HG03175 (cell line): ENCODE measurements around the gene INSC.

Experiments
- ATAC-seq: cut with Tn5 transposase; IDR thresholded peaks from one replicate; pipeline ENCODE4 v1.9.1; 2021; ENCODE audit warnings: mild to moderate bottlenecking, moderate library complexity; ENCODE audit not compliant: unreplicated experiment

The INSC gene

DNA sequence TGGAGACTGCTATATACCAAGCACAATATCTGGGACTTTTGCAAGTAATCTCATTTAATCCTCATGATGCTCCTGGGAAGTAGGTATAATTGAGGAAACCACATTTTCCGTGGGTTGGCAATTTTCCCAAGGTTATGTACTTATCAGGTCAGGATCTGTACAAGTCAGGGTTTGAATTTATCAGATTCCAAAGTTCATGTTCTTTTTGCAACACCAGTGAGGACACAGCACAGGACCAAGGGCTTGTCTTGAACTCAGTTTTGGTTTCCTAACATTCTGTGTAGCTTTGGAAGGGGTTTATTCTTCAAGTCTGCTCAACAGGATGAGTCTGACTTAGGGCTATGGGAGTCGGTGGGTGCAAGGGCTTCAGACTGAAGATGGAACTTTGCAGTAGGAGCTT lies 30.4 kb downstream of the INSC start:
- ATAC-seq, result no peak

DNA sequence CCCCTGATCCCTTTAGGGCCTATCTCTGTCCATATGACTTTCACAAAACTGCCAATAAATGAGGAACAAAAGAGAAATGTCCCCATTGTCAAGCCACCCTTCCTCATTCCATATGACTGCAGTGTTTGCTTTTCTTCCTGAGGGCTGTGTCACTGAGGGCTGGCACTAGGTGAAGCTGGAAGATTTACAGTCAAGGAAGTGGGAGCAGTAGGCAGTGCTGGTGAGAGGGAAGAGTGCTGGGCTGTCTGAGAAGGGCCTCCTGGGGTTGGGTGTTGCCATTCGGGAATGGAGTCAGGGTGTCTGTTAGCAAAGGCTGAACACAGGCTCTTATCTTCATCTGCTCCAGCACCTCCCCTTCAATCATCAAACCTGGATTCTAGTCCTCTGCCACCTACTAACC lies 30.9 kb downstream of the INSC start:
- ATAC-seq, result no peak

DNA sequence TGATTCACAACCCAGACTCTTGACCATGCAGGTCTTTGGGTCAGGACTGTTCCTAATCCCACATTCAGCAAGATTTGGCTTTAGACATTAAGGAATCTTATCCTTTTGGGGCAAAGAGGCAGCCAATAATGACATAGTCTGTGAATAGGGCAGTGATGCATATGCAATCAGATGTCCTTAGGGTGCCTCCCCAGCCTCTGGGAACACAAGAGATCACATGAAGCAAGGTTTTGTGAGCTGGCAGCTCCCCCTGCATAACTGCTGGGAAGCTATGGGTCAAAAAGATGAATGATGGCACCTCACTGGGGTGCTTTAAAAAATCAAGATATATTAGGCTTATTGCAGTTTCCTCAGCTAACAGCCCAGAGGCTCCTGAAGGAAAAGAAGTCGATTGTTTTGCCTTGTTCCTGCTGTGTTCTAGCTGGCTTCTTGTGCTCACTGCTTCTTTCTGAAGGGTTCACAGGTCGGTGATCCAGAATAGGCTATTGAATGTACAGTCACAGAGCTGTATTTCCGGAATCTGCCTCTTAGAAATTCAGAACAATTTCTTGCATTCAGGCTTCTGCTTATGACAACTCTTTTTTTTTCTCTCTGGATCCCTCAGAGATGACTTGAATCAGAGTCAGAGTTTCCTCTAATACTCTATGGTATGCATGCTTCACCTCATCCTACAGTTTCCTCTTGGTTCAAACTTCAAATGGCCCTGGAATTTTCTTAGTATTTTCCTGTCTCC lies 31.7 kb downstream of the INSC start:
- no peak for ATAC-seq

DNA sequence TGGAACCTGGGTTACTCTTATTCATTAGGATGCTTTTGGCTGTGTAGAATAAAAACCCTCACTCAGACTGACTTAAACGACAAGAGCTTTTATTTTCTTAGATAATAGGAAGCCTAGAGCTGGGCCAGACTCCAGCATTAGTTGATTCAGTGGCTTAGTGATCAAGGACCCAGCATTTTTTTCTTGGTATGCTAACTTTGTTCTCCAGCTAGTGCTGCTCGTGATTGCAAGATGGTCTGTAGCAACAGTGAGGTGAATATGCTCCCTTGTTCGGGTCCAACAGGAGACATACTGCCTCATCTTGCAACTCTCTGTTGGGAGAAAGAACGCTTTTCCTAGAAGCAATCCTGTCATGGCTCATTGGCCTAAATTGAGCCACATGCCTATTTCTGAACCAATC lies 33.4 kb downstream of the INSC start:
- ATAC-seq, result no peak

DNA sequence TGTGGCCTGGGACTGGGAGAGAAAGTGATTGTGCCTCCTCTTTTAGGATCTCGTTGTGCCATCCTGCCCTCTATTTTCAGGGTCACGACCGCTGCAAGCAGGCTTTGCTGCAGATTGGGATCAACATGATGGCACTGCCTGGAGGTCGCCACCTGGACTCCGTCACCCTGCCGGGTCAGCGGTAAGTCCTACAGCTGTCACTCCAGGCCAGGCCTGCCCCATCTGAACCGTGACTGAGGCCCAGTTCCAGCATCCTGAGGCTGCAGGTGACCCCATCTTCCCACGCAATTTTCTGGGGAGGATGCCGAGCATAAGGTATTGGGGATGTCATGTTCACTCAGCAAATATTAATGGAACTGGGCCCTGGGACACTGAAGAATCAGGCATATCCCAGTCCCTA lies 34.3 kb downstream of the INSC start:
- ATAC-seq, result no peak

DNA sequence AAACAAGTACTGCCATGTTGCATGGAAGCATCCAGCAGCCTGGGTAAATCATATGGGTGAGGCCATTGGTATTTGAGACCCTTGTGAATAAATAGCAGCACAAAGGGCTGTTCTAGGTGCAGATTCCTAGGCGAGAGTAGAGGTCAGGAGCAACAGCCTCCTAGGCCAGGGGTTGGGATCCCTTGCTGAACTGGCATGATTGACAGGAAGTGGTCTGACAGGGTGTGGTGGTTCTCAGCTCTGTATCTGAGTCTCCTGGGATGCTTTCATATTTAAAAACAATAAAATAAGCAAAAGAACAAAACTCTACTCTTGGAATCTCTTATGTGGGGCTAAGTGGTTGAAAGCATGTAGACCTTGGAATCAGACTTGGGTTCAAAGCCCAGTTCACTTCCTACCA lies 35.8 kb downstream of the INSC start:
- ATAC-seq, result no peak

DNA sequence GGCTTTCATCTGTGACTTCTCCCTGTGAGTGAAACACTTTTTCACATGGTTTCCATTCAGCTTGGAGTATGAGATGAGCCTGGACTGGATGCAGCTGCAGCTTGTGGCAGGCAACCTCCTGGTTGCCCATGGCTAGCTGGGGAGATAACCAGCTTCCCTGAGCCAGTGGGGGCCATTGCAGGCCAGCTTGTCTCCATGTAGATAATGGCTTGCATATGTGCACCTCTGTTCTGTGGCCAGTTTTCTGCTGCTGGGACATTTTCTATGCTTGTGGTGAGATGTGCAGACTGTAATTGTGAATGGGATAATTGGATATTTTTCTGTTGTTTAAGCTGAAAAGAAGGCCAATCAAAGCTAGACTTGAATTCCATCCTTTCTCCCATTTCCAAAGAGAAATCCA lies 38.5 kb downstream of the INSC start:
- ATAC-seq, result no peak

DNA sequence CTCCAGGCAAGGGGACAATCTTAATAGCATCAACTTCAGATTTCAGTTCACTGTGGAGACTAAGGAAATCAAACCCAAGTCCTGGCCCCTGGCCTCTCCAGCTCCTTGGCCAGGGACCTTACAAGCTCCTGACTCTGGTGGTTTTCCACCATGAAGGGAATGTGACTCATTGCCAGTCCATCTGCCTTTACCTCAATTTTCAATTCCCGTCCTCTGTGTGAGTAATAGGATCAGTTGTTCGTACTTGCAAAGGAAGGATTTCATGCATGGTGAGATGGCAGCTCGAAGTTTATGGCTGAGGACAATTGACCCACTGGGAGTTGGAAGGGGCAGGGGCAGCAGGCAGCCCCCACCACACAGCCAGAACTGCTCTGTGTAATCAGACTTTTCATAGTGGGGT lies 42.5 kb downstream of the INSC start:
- no peak for ATAC-seq

DNA sequence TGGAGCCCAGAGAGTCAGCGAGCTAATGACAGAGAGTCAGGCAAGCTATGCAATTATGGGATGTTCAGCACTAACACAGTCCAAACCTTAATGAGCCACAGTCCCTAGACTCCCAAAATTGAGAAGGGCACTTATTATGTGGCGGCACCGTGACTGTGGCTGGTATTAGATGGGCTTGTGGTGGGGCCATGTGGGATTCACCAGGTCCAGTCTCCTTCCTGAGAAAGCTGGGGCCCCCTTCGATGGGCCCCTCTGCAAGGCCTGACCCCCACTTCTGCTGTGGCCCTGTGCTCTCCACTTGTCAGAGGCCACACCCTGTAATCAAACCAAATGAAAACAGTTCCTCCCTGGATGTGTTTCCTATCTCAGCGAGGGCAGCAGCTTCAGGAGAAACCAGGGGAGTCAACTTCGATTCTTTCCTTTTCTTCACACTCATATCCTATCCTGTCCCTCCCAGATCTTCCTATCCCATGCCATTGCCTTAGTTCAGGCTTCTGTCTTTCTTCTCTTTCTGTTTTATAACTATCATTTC lies 42.9 kb downstream of the INSC start:
- no peak for ATAC-seq

DNA sequence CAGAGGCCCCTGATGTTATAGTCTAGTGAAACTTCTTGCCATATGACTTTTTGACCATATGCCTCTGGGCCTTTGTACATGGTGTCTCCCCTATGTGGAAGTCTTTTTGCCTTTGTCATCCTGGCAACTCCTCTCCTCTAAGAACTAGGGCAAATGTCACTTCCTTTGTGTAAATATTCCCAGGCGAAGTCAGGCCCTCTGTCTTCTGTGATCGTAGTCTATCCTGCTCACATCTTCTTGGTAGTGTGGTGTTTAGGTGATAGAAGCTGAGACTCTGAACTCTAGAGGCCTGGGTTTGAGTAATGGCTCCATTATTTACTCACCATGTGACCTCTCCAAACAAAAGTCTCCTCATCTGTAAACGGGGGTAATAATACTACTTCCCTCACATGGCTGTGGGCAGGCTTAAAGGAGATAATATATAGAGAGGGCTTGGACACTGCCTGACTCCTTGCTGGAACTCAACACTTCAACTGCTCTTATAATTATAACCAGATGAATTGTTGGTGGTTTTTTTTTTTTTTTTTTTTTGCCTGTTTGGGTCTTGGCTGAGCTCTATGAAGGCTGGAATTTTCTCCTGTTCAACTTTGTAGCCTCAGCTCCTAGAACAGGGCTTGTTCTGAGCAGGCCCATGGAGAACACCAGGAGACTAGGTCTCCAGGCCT lies 43.8 kb downstream of the INSC start:
- ATAC-seq, result no peak

DNA sequence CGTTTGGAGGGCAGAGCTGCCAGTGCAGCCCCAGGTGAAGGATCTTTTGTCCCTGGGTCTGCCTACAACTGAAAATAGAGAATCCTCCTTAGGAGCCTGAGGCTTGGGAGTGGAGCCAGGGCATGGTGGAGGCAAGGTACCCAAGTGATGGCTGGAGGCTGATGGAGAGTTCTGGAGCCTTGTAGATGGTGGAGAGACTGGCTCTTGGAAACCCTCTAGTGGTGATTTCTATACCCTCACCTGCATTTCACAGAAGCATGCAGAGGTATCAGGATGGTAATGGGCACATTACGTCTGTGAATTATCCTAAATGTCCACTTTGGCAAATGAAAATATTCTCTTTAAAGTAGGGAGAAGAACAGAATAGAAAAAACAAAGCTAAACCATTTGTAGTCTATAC lies 44.4 kb downstream of the INSC start:
- peak; percentile 71 for ATAC-seq

DNA sequence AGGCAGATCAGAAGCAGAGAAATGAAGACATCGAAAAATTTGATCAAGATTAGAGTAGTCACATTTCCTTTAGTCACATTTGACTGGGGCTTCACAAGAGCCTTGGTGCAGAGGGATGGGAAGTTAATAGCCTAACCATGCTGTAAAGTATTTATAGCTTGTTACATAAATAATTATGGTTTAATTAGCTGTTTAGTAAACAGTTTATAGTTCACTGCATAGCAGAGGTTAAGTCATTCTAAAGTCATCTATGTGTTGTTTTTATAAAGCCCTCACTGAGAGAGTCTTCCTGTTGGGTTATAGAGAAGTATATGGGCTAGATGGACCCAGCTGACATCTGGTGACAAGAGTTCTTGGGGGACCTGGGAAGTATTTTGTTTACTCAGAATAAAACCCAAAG lies 47.1 kb downstream of the INSC start:
- no peak for ATAC-seq

DNA sequence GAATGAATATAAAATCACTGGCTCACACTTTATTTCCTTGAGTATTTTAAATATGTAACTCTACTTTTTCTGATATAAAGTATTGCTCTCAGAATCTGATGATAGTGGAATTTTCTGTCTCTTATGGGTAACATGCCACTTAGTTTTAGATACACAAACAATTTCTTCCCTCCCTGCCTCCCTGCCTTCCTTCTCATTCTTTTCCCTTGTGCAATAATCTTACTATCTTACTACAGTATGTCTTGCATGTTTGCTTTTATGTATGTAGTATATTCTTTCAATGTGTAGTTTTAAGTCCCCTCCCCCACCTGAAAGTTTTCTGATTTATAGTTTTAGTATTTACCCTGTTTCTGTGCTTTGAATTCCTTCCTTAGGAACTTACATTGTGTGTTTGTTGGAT lies 48.4 kb downstream of the INSC start:
- ATAC-seq, result no peak

DNA sequence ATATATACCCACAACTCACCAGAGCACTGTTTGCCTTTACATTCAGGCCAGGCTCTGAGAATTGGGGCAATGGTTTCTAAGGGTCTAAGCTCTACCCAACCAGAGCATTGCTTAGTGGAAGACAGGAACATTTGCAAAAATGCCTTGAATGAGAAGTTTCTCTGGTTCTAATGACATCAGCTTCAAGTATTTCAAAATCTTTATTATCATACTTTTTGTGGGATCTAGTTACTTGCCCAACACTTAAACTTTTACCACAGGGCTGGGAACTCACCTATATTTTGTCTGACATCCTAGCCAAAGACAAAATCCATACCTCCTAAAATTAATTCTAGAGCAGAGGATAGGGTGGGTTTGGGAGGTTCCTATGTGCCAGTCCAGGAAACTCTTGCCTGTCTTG lies 51.5 kb downstream of the INSC start:
- no peak for ATAC-seq

DNA sequence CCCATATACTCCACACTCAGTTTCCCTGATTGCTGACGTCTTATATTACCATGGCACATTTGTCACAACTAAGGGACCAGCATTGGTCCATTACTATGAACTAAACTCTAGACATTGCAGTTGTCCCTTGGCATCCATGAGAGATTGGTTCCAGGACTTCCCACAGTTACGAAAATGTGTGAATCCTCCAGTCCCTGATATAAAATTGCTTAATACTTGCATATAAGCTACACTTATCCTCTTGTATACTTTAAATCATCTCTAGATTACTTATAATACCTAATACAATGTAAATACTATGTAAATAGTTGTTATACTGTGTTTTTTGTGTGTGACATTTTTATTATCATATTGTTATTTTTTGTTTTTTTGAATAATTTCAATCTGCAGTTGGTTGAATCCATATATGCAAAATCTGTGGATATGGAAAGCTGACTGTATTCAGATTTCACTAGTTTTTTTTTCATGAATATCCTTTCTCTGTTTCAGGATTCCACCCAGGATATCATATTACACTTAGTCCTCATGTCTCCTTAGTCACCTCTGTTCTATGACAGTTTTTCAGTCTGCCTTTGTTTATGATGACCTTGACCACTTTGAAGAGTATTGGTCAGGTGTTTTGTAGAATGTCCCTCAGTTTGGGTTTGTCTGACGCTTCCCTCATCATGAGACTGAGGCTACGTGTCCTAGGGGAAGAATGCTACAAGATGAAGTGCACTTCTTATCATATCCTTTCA lies 55.3 kb downstream of the INSC start:
- no peak for ATAC-seq

DNA sequence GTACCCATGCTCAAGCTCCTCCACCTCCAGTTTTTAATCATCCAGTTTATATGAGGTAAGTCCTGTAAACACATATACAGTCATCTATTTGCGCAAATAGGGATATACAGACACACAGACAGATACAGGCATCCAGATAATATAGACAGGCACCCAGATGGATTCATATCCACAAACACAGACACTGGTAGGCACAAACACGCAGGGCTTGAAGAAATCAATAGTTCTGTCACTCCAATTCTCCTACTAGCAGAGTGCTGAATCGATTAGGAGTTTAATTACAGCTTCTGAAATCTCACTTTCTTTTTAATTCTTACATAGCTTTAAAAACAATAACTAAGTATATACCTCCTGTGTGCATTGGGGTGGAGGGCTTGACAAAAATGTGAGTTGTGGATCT lies 56.0 kb downstream of the INSC start:
- ATAC-seq, result no peak

DNA sequence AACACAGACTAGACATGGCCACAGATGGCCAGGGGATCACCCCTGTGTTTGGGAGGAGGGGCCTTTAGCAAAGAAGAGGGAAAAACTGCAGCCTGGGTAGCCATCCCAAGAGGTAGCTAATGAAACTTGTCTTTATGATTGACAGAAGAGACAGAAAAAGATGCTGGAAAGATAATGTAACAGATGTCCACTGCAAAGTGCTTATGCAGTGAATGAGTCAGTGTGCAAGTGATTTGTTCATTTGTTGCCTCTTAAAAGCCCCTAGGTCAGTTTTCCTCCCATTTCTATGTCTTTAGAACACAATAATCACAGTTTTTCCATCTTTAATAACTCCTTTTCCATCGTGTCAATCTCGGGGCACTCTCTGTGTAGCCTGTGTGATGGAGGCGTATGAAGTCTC lies 57.2 kb downstream of the INSC start:
- no peak for ATAC-seq

DNA sequence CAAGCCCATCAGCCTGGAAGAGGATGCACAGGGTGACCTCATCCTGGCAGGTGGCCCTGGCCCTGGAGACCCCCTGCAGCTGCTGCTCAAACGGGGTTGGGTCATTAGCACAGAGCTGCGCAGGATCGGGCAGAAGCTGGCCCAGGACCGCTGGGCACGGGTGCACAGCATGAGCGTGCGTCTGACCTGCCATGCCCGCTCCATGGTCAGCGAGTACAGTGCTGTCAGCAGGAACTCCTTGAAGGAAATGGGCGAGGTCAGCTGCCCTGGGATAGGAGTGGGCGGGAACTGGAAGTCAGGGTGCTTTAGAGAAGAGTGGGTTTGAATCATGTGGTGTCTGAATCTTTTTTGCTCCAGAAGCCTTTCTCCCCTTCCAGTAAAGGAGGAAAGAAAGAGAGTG lies 61.1 kb downstream of the INSC start:
- no peak for ATAC-seq

DNA sequence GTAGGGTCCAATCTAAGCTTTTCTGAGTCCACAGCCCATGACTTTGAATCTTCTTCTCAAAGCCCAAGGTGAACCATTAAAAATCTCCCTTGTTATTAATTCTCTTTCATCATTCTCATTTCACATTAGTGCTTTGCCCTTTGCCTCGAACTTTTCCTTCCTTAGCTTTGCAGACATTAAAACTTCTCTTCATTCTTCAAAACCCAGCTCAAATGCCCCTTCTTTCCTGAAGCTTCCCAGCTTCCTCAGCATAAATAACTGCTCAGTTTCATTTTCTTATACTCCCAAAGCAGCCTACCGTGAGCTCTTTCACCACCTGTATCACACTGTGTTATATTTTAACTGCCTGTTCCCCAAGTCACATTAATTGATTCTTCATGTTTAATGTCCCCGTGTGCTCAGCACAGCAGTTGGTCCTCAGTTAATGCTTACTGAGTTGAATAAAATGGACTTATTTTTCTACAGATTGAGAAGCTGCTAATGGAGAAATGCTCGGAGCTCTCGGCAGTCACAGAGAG lies 62.0 kb downstream of the INSC start:
- ATAC-seq, result no peak

DNA sequence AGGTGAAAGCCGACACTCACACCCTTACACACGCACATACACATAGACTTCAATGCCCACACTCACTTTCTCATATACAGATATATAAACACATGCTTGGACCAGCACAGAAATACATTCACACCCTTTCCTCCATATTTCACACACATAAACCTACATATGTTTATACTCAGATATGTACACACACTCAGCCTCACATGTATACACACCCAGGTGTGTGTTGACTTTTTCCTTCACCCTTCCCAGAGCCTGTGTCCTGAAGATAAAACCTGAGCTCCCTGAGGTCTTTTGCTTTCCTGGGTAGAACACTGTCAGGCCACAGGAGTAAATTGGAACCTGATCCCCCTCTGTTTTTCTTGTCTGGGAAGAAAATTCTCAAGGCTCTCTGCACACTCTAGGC lies 62.8 kb downstream of the INSC start:
- ATAC-seq, result no peak

DNA sequence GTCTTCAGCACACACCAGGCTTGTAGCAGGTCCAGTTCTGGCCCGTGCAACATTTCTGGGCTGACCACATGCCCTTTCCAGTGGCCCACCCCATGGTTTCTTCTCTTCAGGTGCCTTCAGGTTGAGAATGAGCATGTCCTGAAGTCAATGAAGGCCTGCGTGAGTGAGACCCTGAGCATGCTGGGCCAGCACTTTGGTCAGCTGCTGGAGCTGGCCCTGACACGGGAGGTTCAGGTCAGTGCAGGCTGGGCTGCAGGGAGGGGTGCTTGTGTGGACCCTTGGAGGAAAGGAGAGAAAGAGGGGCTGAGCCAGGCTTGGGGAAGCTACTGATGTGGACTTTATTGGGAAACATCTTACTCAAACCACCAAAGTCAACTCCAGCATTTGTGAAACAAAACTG lies 63.5 kb downstream of the INSC start:
- no peak for ATAC-seq

DNA sequence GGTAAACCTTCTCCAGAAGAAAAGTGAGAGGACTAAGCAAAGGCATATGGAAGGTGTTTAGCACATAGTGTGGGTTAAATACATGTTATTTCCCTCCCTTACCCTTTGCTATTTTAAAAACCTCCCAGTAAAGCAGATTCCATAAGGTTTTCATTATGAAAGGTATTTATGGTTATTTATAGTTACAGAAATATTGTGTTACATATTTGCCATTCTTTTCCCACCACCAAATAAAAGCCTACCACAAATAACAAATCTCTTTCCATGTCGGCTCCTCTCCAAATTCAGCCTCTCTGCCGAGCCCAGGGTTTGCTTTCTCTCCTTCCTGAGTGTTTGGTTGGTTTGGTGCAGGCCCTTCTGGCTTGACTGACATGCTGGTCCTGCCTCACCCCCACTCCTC lies 64.4 kb downstream of the INSC start:
- ATAC-seq, result no peak
